HAP-1 (cell line): Measurements from ENCODE around the gene SLC16A11.

Experiments
- DNase-seq, 2 experiments: peaks; one replicate each; pipeline ENCODE4 v3.0.0-alpha.2; 2016 to 2020; ENCODE audit warnings: low spot score in 2 of 2
- H3K27me3 ChIP-seq: fragments of 250-450 bp; sonication (Bioruptor Pico); 2 replicates; pipeline ENCODE4 v1.5.1; 2020; ENCODE audit warnings: low read depth, mild to moderate bottlenecking, moderate library complexity
- H3K36me3 ChIP-seq: fragments of 250-450 bp; sonication (Bioruptor Pico); replicated peaks from 2 replicates; pipeline ENCODE4 v1.5.1; 2020; ENCODE audit warnings: mild to moderate bottlenecking
- H3K4me1 ChIP-seq: fragments of 250-450 bp; sonication (Bioruptor Pico); 2 replicates; pipeline ENCODE4 v1.5.1; 2020; ENCODE audit warnings: mild to moderate bottlenecking
- H3K4me3 ChIP-seq: fragments of 250-450 bp; sonication (Bioruptor Pico); 2 replicates; pipeline ENCODE4 v1.5.1; 2020; ENCODE audit warnings: mild to moderate bottlenecking, moderate library complexity
- H3K9me3 ChIP-seq: fragments of 250-450 bp; sonication (Bioruptor Pico); 2 replicates; pipeline ENCODE4 v1.5.1; 2020; ENCODE audit warnings: mild to moderate bottlenecking, moderate library complexity
- in situ Hi-C: fragments of 300-500 bp; cut with MboI; formaldehyde crosslinking; loops from 3 replicates; pipeline ENCODE4 v1.14.3; 2020; ENCODE audit warnings: low sequenced_read_pairs, inconsistent platforms, mixed read lengths

The SLC16A11 gene

GRCh38 chr17:7016886-7017826, 26.7 kb downstream of the SLC16A11 start:
- Histone ChIP-seq H3K27me3 (no peaks in the 10 kb centered on the region), H3K9me3 (no peaks in the 10 kb centered on the region), H3K36me3 (no peaks in the 10 kb centered on the region; the same call in 1 of the 2 replicates), H3K4me1 (peaks cover 23% of the 10 kb centered on the region), H3K4me3 (no peak overlapping the region)
- DNase-seq, result no peak
- in situ Hi-C loops, result no loop called here

- in situ Hi-C loops, result no loop called here
- Histone ChIP-seq H3K4me3 (no peak overlapping the region), H3K9me3 (no peaks in the 10 kb centered on the region), H3K4me1 (peaks cover 16% of the 10 kb centered on the region), H3K36me3 (no peaks in the 10 kb centered on the region; the same call in 1 of the 2 replicates), H3K27me3 (no peaks in the 10 kb centered on the region)
- DNase-seq, result no peak
Observed at GRCh38 chr17:7016418-7016817, 27.5 kb downstream of the SLC16A11 start.

- in situ Hi-C loops, result no loop called here
- no peak for DNase-seq
- Histone ChIP-seq H3K36me3 (no peaks in the 10 kb centered on the region; the same call in 1 of the 2 replicates), H3K27me3 (no peaks in the 10 kb centered on the region), H3K4me1 (peaks cover 20% of the 10 kb centered on the region), H3K4me3 (peak overlapping the region; percentile 92), H3K9me3 (no peaks in the 10 kb centered on the region)
Observed at GRCh38 chr17:7014995-7015958, 28.6 kb downstream of the SLC16A11 start.

- Histone ChIP-seq H3K27me3 (no peaks in the 10 kb centered on the region), H3K4me1 (peaks cover 14% of the 10 kb centered on the region), H3K4me3 (peak overlapping the region; percentile 92), H3K9me3 (no peaks in the 10 kb centered on the region), H3K36me3 (peaks cover 2% of the 10 kb centered on the region)
- in situ Hi-C loops, result no loop called here
- peak; percentile 95 to 97 for DNase-seq
Observed at GRCh38 chr17:7014261-7014994, 29.5 kb downstream of the SLC16A11 start.

- Histone ChIP-seq H3K36me3 (peaks cover 5% of the 10 kb centered on the region), H3K27me3 (no peaks in the 10 kb centered on the region), H3K4me3 (peak overlapping the region; percentile 92), H3K4me1 (peaks cover 14% of the 10 kb centered on the region), H3K9me3 (no peaks in the 10 kb centered on the region)
- DNase-seq, result no peak
- in situ Hi-C loops, result no loop called here
Observed at GRCh38 chr17:7011942-7012254, 32.0 kb downstream of the SLC16A11 start.

GRCh38 chr17:7011415-7011814, 32.5 kb downstream of the SLC16A11 start:
- in situ Hi-C loops, result no loop called here
- peaks cover 14% of the 10 kb centered on the region for H3K4me1 ChIP-seq
- no peaks in the 10 kb centered on the region for H3K9me3 ChIP-seq
- H3K4me3 ChIP-seq, result peak overlapping the region; percentile 92
- DNase-seq, result no peak
- H3K27me3 ChIP-seq, result no peaks in the 10 kb centered on the region
- H3K36me3 ChIP-seq, result peaks cover 5% of the 10 kb centered on the region

GRCh38 chr17:7010523-7010922, 33.4 kb downstream of the SLC16A11 start:
- in situ Hi-C loops, result no loop called here
- no peaks in the 10 kb centered on the region for H3K27me3 ChIP-seq
- H3K36me3 ChIP-seq, result peaks cover 5% of the 10 kb centered on the region
- no peak for DNase-seq
- no peaks in the 10 kb centered on the region for H3K9me3 ChIP-seq
- peaks cover 10% of the 10 kb centered on the region for H3K4me1 ChIP-seq
- H3K4me3 ChIP-seq, result no peak overlapping the region

GRCh38 chr17:7007143-7007542, 36.7 kb downstream of the SLC16A11 start:
- Histone ChIP-seq H3K4me3 (no peak overlapping the region), H3K9me3 (no peaks in the 10 kb centered on the region), H3K27me3 (no peaks in the 10 kb centered on the region), H3K4me1 (peaks cover 6% of the 10 kb centered on the region), H3K36me3 (peaks cover 7% of the 10 kb centered on the region)
- no peak for DNase-seq
- in situ Hi-C loops, result loop anchor here (5.0 to 10.0 kb wide), 2 partner anchors 95 to 342 kb away; no protein-coding TSS in a partner anchor

GRCh38 chr17:7005716-7006115, 38.2 kb downstream of the SLC16A11 start:
- in situ Hi-C loops, result loop anchor here (5.0 to 10.0 kb wide), 2 partner anchors 93 to 341 kb away; no protein-coding TSS in a partner anchor
- Histone ChIP-seq H3K4me1 (peaks cover under 1% of the 10 kb centered on the region; the same call in 1 of the 2 replicates), H3K36me3 (peaks cover 15% of the 10 kb centered on the region), H3K27me3 (no peaks in the 10 kb centered on the region), H3K4me3 (no peak overlapping the region), H3K9me3 (no peaks in the 10 kb centered on the region)
- DNase-seq, result no peak

GRCh38 chr17:7004398-7005253, 39.3 kb downstream of the SLC16A11 start:
- no peaks in the 10 kb centered on the region for H3K4me1 ChIP-seq
- peaks cover 15% of the 10 kb centered on the region for H3K36me3 ChIP-seq
- no peaks in the 10 kb centered on the region for H3K9me3 ChIP-seq
- no peaks in the 10 kb centered on the region for H3K27me3 ChIP-seq
- H3K4me3 ChIP-seq, result no peak overlapping the region
- in situ Hi-C loops, result loop anchor here (5.0 to 10.0 kb wide), 2 partner anchors 92 to 340 kb away; no protein-coding TSS in a partner anchor
- DNase-seq, result peak; percentile 51 to 62

- Histone ChIP-seq H3K9me3 (no peaks in the 10 kb centered on the region), H3K4me3 (no peak overlapping the region), H3K36me3 (peaks cover 16% of the 10 kb centered on the region), H3K4me1 (no peaks in the 10 kb centered on the region), H3K27me3 (no peaks in the 10 kb centered on the region)
- in situ Hi-C loops, result loop anchor here (10.0 kb wide), 1 partner anchor 339 kb away; no protein-coding TSS in a partner anchor
- no peak for DNase-seq
Observed at GRCh38 chr17:7003745-7004144, 40.1 kb downstream of the SLC16A11 start.

GRCh38 chr17:7002288-7003047, 41.4 kb downstream of the SLC16A11 start:
- no peak overlapping the region for H3K4me3 ChIP-seq
- peaks cover 16% of the 10 kb centered on the region for H3K36me3 ChIP-seq
- no peak for DNase-seq
- no peaks in the 10 kb centered on the region for H3K9me3 ChIP-seq
- in situ Hi-C loops, result loop anchor here (10.0 kb wide), 1 partner anchor 338 kb away; no protein-coding TSS in a partner anchor
- H3K27me3 ChIP-seq, result no peaks in the 10 kb centered on the region
- H3K4me1 ChIP-seq, result no peaks in the 10 kb centered on the region
